Sigmoid colon (tissue), 4 donors: ENCODE measurements around the gene ARHGAP22.

ENCODE experiments used
- EP300 ChIP-seq, 4 donors: sonication (generic); formaldehyde crosslinking; IDR thresholded peaks; one replicate each; pipeline ENCODE4 v1.6.1; 2017; ENCODE audit warnings: antibody characterized with exemption in 4 of 4
- POLR2A ChIP-seq, 2 donors: fragments of 450-650 bp; IDR thresholded peaks; one replicate each; pipeline ENCODE4 v1.6.1; 2016; ENCODE audit warnings: antibody characterized with exemption in 2 of 2, mild to moderate bottlenecking in 2 of 2, moderate library complexity in 2 of 2
- POLR2AphosphoS5 ChIP-seq, 4 donors: sonication (generic); formaldehyde crosslinking; IDR thresholded peaks; one replicate each; pipeline ENCODE4 v1.6.1; 2017; ENCODE audit warnings: antibody characterized with exemption in 4 of 4
- TF ChIP-seq, protein P1 (sequence below), 4 experiments: fragments of 450-650 bp in 3 of 4; fragments of 200-600 bp in 1 of 4; IDR thresholded peaks; one replicate each; pipeline ENCODE4 v1.5.1; 2016 to 2019; ENCODE audit warnings: antibody characterized with exemption in 4 of 4, mild to moderate bottlenecking in 3 of 4, moderate library complexity in 2 of 4

DNA sequence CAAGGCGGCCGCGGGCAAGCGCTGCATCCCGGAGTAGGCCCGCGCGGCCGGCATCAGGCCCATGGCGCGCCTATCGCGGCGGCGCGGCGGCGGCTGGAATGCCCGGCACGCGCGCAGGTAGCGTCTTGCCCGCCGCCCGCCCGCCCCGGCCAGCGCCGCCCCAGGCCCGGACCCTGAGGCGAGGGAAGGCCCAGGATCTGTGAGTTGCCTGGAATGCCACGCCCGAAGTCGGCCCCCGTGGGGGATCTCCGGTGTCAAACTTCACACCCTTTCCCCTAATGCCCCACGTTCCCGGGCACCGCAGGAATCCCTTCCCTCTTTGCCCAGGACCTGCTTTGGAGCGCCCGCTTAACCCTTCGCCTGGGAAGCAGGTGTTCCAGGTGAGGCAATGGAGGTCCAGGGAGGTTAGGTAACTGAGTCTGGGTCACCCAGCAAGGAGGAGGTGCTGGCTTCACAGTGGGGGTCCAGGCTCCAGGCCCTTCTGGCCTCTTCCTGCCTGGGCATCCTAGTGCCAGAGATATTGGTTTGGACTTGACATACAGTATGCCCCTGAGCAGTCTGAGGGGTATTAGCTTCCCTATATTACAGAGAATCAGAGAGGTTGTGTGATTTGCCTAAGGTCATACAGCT lies 138.1 kb downstream of the ARHGAP22 start:
- TF ChIP-seq EP300 (IDR thresholded peaks at IDR 0.05) (no peak), POLR2AphosphoS5 (IDR thresholded peaks at IDR 0.05) (no peak), POLR2A (IDR thresholded peaks at IDR 0.05) (no peak)
- TF ChIP-seq, protein P1, sequence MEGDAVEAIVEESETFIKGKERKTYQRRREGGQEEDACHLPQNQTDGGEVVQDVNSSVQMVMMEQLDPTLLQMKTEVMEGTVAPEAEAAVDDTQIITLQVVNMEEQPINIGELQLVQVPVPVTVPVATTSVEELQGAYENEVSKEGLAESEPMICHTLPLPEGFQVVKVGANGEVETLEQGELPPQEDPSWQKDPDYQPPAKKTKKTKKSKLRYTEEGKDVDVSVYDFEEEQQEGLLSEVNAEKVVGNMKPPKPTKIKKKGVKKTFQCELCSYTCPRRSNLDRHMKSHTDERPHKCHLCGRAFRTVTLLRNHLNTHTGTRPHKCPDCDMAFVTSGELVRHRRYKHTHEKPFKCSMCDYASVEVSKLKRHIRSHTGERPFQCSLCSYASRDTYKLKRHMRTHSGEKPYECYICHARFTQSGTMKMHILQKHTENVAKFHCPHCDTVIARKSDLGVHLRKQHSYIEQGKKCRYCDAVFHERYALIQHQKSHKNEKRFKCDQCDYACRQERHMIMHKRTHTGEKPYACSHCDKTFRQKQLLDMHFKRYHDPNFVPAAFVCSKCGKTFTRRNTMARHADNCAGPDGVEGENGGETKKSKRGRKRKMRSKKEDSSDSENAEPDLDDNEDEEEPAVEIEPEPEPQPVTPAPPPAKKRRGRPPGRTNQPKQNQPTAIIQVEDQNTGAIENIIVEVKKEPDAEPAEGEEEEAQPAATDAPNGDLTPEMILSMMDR (IDR thresholded peaks at IDR 0.05): no peak
